Vagina (tissue), 2 donors: ENCODE data around the gene SDC3. TPM values are rescaled to one million over a fixed set of nuclear protein-coding genes. Genes with fewer than 3 reads are reported as not detected.

Experiments
- DNase-seq, 2 donors: peaks; one replicate each; pipeline ENCODE4 v3.0.0-alpha.2; 2017; ENCODE audit errors: extremely low spot score in 2 of 2
- H3K27ac ChIP-seq: fragments of 200-600 bp; sonication (generic); one replicate; pipeline ENCODE4 v1.5.1; 2019
- H3K27me3 ChIP-seq: fragments of 200-600 bp; sonication (generic); one replicate; pipeline ENCODE4 v1.5.1; 2019
- H3K36me3 ChIP-seq, 2 donors: fragments of 200-600 bp; sonication (generic); one replicate each; pipeline ENCODE4 v1.5.1; 2017 to 2019
- H3K4me1 ChIP-seq: fragments of 200-600 bp; sonication (generic); one replicate; pipeline ENCODE4 v1.5.1; 2019
- H3K4me3 ChIP-seq, 2 donors: fragments of 200-600 bp; sonication (generic); 1 replicate in 1 of 2; 2 replicates in 1 of 2; pipeline ENCODE4 v1.5.1; 2016 to 2019
- H3K9me3 ChIP-seq: fragments of 200-600 bp; sonication (generic); one replicate; pipeline ENCODE4 v1.5.1; 2019
- CTCF ChIP-seq, 3 experiments: fragments of 450-650 bp in 2 of 3; fragments of 200-600 bp in 1 of 3; sonication (generic) in 1 of 3; IDR thresholded peaks; one replicate each; pipeline ENCODE4 v1.5.1; 2017 to 2019; ENCODE audit warnings: antibody characterized with exemption in 3 of 3, mild to moderate bottlenecking in 2 of 3, moderate library complexity in 2 of 3
- POLR2A ChIP-seq, 2 donors: fragments of 450-650 bp; IDR thresholded peaks; one replicate each; pipeline ENCODE4 v1.6.1; 2017; ENCODE audit warnings: antibody characterized with exemption in 2 of 2, mild to moderate bottlenecking in 2 of 2, moderate library complexity in 2 of 2
- POLR2AphosphoS5 ChIP-seq, 2 donors: sonication (generic); formaldehyde crosslinking; IDR thresholded peaks; one replicate each; pipeline ENCODE4 v1.9.0; 2017; ENCODE audit warnings: antibody characterized with exemption in 2 of 2, mild to moderate bottlenecking in 2 of 2, low read depth in 1 of 2; ENCODE audit not compliant: insufficient read depth in 1 of 2
- intact Hi-C: fragments of 100-400 bp; cut with DNase I; formaldehyde crosslinking; loops from one replicate; pipeline ENCODE4 v1.15.1; 2023
- total RNA-seq: library from RNA; depleted of rRNA; stranded (reverse); fragments of >200 nt; gene quantifications from one replicate; pipeline ENCODE4 v1.2.3, GENCODE V29; 2016

Gene SDC3
- total RNA-seq, 1 donor from 2014 or later, result 20.1 TPM

- Histone ChIP-seq H3K27me3 (no peaks in the 10 kb centered on the region), H3K27ac (no peak overlapping the region), H3K4me3 (no peak overlapping the region), H3K4me1 (peaks cover 11% of the 10 kb centered on the region), H3K36me3 (no peaks in the 10 kb centered on the region), H3K9me3 (no peaks in the 10 kb centered on the region)
- TF ChIP-seq CTCF (IDR thresholded peaks at IDR 0.05), result no peak
- no peak for TF ChIP-seq POLR2A (IDR thresholded peaks at IDR 0.05)
- no peak for TF ChIP-seq POLR2AphosphoS5 (IDR thresholded peaks at IDR 0.05; ENCODE audit: insufficient read depth in 1 of 2, low read depth in 1 of 2)
- intact Hi-C loops, result no loop called here
- DNase-seq, result no peak
Observed at GRCh38 chr1:30856260-30856790, 52.2 kb downstream of the SDC3 start.

- H3K27me3 ChIP-seq, result no peaks in the 10 kb centered on the region
- intact Hi-C loops, result no loop called here
- no peaks in the 10 kb centered on the region for H3K9me3 ChIP-seq
- no peak overlapping the region for H3K4me3 ChIP-seq
- TF ChIP-seq CTCF (IDR thresholded peaks at IDR 0.05), result no peak
- TF ChIP-seq POLR2AphosphoS5 (IDR thresholded peaks at IDR 0.05; ENCODE audit: insufficient read depth in 1 of 2, low read depth in 1 of 2), result no peak
- TF ChIP-seq POLR2A (IDR thresholded peaks at IDR 0.05), result no peak
- H3K27ac ChIP-seq, result no peak overlapping the region
- no peaks in the 10 kb centered on the region for H3K36me3 ChIP-seq
- no peak for DNase-seq
- H3K4me1 ChIP-seq, result peaks cover 11% of the 10 kb centered on the region
Observed at GRCh38 chr1:30855686-30856259, 52.8 kb downstream of the SDC3 start.

- Histone ChIP-seq H3K9me3 (no peaks in the 10 kb centered on the region), H3K27me3 (no peaks in the 10 kb centered on the region), H3K27ac (no peak overlapping the region), H3K4me1 (peaks cover 4% of the 10 kb centered on the region), H3K4me3 (no peak overlapping the region), H3K36me3 (no peaks in the 10 kb centered on the region)
- intact Hi-C loops, result no loop called here
- TF ChIP-seq POLR2A (IDR thresholded peaks at IDR 0.05), result no peak
- no peak for TF ChIP-seq POLR2AphosphoS5 (IDR thresholded peaks at IDR 0.05; ENCODE audit: insufficient read depth in 1 of 2, low read depth in 1 of 2)
- TF ChIP-seq CTCF (IDR thresholded peaks at IDR 0.05), result no peak
- DNase-seq, result no peak
Observed at GRCh38 chr1:30853350-30853749, 55.2 kb downstream of the SDC3 start.

- H3K4me1 ChIP-seq, result no peaks in the 10 kb centered on the region
- no peak for DNase-seq
- H3K9me3 ChIP-seq, result no peaks in the 10 kb centered on the region
- intact Hi-C loops, result no loop called here
- TF ChIP-seq CTCF (IDR thresholded peaks at IDR 0.05) (no peak), POLR2AphosphoS5 (IDR thresholded peaks at IDR 0.05; ENCODE audit: insufficient read depth in 1 of 2, low read depth in 1 of 2) (no peak), POLR2A (IDR thresholded peaks at IDR 0.05) (no peak)
- H3K4me3 ChIP-seq, result no peak overlapping the region
- no peaks in the 10 kb centered on the region for H3K36me3 ChIP-seq
- no peaks in the 10 kb centered on the region for H3K27me3 ChIP-seq
- H3K27ac ChIP-seq, result no peak overlapping the region
Observed at GRCh38 chr1:30852026-30852425, 56.5 kb downstream of the SDC3 start.

GRCh38 chr1:30851286-30851685 lies 57.3 kb downstream of the SDC3 start:
- no peaks in the 10 kb centered on the region for H3K36me3 ChIP-seq
- no peaks in the 10 kb centered on the region for H3K9me3 ChIP-seq
- H3K27me3 ChIP-seq, result no peaks in the 10 kb centered on the region
- H3K4me1 ChIP-seq, result no peaks in the 10 kb centered on the region
- intact Hi-C loops, result no loop called here
- H3K27ac ChIP-seq, result no peak overlapping the region
- no peak overlapping the region for H3K4me3 ChIP-seq
- no peak for DNase-seq
- TF ChIP-seq CTCF (IDR thresholded peaks at IDR 0.05), result no peak
- TF ChIP-seq POLR2AphosphoS5 (IDR thresholded peaks at IDR 0.05; ENCODE audit: insufficient read depth in 1 of 2, low read depth in 1 of 2), result no peak
- no peak for TF ChIP-seq POLR2A (IDR thresholded peaks at IDR 0.05)
